ENCODE results near the gene OR6B3.
"Not testable (repeated sequence)": the region's sequence is repeated elsewhere in the genome, so short reads cannot be mapped to it uniquely, and the experiment has no call there.

The OR6B3 gene

GRCh38 chr2:240053173-240054155 is at the start of gene OR6B3:
Gene OR6B3, minus strand, starts transcription at chr2:240053521.
- DNase-seq = no peak

GRCh38 chr2:240098349-240098748 is 45.0 kb upstream of the OR6B3 start:
- DNase-seq = no peak

GRCh38 chr2:240095556-240096523 is 42.5 kb upstream of the OR6B3 start:
- DNase-seq = no peak

- DNase-seq = peak; percentile 14
These were observed 36.0 kb upstream of the OR6B3 start for GRCh38 chr2:240089306-240089705.

GRCh38 chr2:240086563-240086962 is 33.2 kb upstream of the OR6B3 start:
- DNase-seq = no peak

GRCh38 chr2:240078631-240079030 is 25.3 kb upstream of the OR6B3 start:
- no peak for DNase-seq

GRCh38 chr2:240077442-240077841 is 24.1 kb upstream of the OR6B3 start:
- no peak for DNase-seq

- DNase-seq = no peak
These were observed 21.2 kb upstream of the OR6B3 start for GRCh38 chr2:240074545-240074944.

GRCh38 chr2:240070907-240071306 is 17.6 kb upstream of the OR6B3 start:
- no peak for DNase-seq

GRCh38 chr2:240069829-240070228 is 16.5 kb upstream of the OR6B3 start:
- no peak for DNase-seq

- no peak for DNase-seq
These were observed 14.9 kb upstream of the OR6B3 start for GRCh38 chr2:240068193-240068592.

- DNase-seq = no peak
These were observed 13.2 kb upstream of the OR6B3 start for GRCh38 chr2:240066489-240066888.

GRCh38 chr2:240064898-240065297 is 11.6 kb upstream of the OR6B3 start:
- DNase-seq = no peak

GRCh38 chr2:240060977-240061591 is 7.8 kb upstream of the OR6B3 start:
- DNase-seq = peak; percentile 69

GRCh38 chr2:240056678-240057077 is 3.4 kb upstream of the OR6B3 start:
- no peak for DNase-seq

- DNase-seq = no peak
These were observed 2.0 kb upstream of the OR6B3 start for GRCh38 chr2:240055177-240055917.

- no peak for DNase-seq
These were observed 797 bp downstream of the OR6B3 start for GRCh38 chr2:240052524-240052923.

GRCh38 chr2:240051697-240052096 is 1.6 kb downstream of the OR6B3 start:
- no peak for DNase-seq

GRCh38 chr2:240050278-240050677 is 3.0 kb downstream of the OR6B3 start:
- DNase-seq = no peak

GRCh38 chr2:240048237-240048636 is 5.1 kb downstream of the OR6B3 start:
- DNase-seq = no peak

GRCh38 chr2:240045098-240045497 is 8.2 kb downstream of the OR6B3 start:
- no peak for DNase-seq

GRCh38 chr2:240044096-240044495 is 9.2 kb downstream of the OR6B3 start:
- DNase-seq = not testable (repeated sequence)

Measured in hematopoietic multipotent progenitor cell treated with erythropoietin and hydrocortisone succinate and interleukin-3 and kit ligand, for 8 days (in vitro differentiated cells).